Stomach (tissue), 9 donors: ENCODE results near the gene C16orf90. TPM values are rescaled to one million over a fixed set of nuclear protein-coding genes. Genes with fewer than 3 reads are reported as not detected.

Experiments used
- DNase-seq, 2 donors: peaks; one replicate each; pipeline versions ENCODE4 v3.0.0 to v3.0.0-alpha.2; 2013 to 2019
- H3K27ac ChIP-seq, 5 donors: fragments of 200-600 bp in 4 of 5; sonication (generic) in 4 of 5; one replicate each; pipeline ENCODE4 v1.5.1; 2013 to 2019; ENCODE audit warnings: mild to moderate bottlenecking in 1 of 5, moderate library complexity in 1 of 5
- H3K27me3 ChIP-seq, 3 donors: fragments of 200-600 bp; sonication (generic); one replicate each; pipeline ENCODE4 v1.5.1; 2017 to 2019; ENCODE audit warnings: mixed run types in 1 of 3
- H3K36me3 ChIP-seq, 4 donors: fragments of 200-600 bp; sonication (generic); 1 replicate in 3 of 4; 2 replicates in 1 of 4; pipeline ENCODE4 v1.5.1; 2016 to 2019
- H3K4me1 ChIP-seq, 4 donors: fragments of 200-600 bp; sonication (generic); one replicate each; pipeline ENCODE4 v1.5.1; 2016 to 2019
- H3K4me3 ChIP-seq, 4 donors: fragments of 200-600 bp; sonication (generic) in 3 of 4; one replicate each; pipeline ENCODE4 v1.5.1; 2016 to 2019; ENCODE audit warnings: mild to moderate bottlenecking in 1 of 4
- H3K9me3 ChIP-seq, 4 donors: fragments of 200-600 bp; sonication (generic); one replicate each; pipeline ENCODE4 v1.5.1; 2016 to 2019
- CTCF ChIP-seq, 7 experiments: fragments of 450-650 bp in 4 of 7; fragments of 200-600 bp in 3 of 7; sonication (generic) in 3 of 7; IDR thresholded peaks; one replicate each; pipeline ENCODE4 v1.5.1; 2016 to 2019; ENCODE audit warnings: antibody characterized with exemption in 7 of 7, control low read depth in 2 of 7, mild to moderate bottlenecking in 1 of 7
- EP300 ChIP-seq: sonication (generic); formaldehyde crosslinking; IDR thresholded peaks from one replicate; pipeline ENCODE4 v1.6.1; 2017; ENCODE audit warnings: antibody characterized with exemption
- POLR2A ChIP-seq, 4 donors: fragments of 450-650 bp; IDR thresholded peaks; one replicate each; pipeline ENCODE4 v1.6.1; 2016; ENCODE audit warnings: antibody characterized with exemption in 4 of 4, control low read depth in 2 of 4, mild to moderate bottlenecking in 1 of 4, moderate library complexity in 1 of 4
- POLR2AphosphoS5 ChIP-seq, 3 donors: sonication (generic); formaldehyde crosslinking; IDR thresholded peaks; one replicate each; pipeline ENCODE4 v1.6.1; 2016; ENCODE audit warnings: antibody characterized with exemption in 3 of 3
- WGBS, 5 donors: extraction: QIAGEN DNeasy Blood & Tissue Kit in 3 of 5; methylation state at CpG; one replicate each; pipeline versions ENCODE4 v1.1.5 to v1.1.7; 2013 to 2018; 5-methylcytosine and 5-hydroxymethylcytosine counted together
- intact Hi-C: fragments of 100-400 bp; cut with DNase I; formaldehyde crosslinking; loops from one replicate; pipeline ENCODE4 v1.15.1; 2023; ENCODE audit warnings: low total_unique reads
- polyA plus RNA-seq, 3 donors: library from polyadenylated mRNA; stranded (reverse); fragments of 200-250 nt; gene quantifications; one replicate each; pipeline ENCODE4 v1.2.3, GENCODE V29; 2013
- total RNA-seq, 5 donors: library from RNA; depleted of rRNA; stranded (reverse); fragments of >200 nt; gene quantifications; one replicate each; pipeline versions ENCODE4 v1.1.0 to v1.2.3, GENCODE V29; 2014 to 2016
- donor health status: healthy with polysubstance abuse.
- donor health status: Bipolar disorder and iron deficiency.
- donor health status: healthy.

C16orf90 gene
- total and polyA plus RNA-seq, 8 donors, result not detected

DNA sequence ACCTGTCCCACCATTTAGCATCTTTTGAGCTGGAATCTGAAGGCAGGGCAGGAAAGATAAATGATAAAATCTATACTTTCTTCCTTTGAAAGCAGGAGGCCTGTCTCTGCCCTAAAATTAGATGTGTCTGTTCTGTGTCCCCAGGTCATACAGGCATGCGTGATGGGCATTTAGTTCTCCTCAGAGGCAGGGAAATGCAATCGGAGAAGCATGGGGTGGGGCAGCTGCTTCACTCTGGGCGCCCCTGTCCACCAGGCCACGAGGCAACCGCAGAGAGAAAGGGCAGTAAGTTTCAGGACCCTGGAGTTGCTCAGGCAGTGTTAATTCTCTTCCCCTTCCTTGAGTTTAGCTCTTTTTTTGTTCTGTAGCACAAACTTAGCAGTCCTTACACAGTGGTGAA, 30.7 kb upstream of the C16orf90 start:
- DNase-seq, result no peak
- H3K27me3 ChIP-seq, result no peaks in the 10 kb centered on the region
- no peaks in the 10 kb centered on the region for H3K9me3 ChIP-seq
- intact Hi-C loops, result no loop called here
- no peak for TF ChIP-seq CTCF (IDR thresholded peaks at IDR 0.05)
- TF ChIP-seq POLR2AphosphoS5 (IDR thresholded peaks at IDR 0.05), result no peak
- no peak for TF ChIP-seq EP300
- no peak for TF ChIP-seq POLR2A (IDR thresholded peaks at IDR 0.05)
- H3K27ac ChIP-seq, result no peak overlapping the region
- 88 to 95% (median 92%) methylated on average over 5 of the region's 5 CpGs for WGBS, 5 donors
- no peaks in the 10 kb centered on the region for H3K4me1 ChIP-seq
- H3K4me3 ChIP-seq, result no peak overlapping the region
- peaks cover 31 to 89% (median 81%) of the 10 kb centered on the region in 4 donors for H3K36me3 ChIP-seq

DNA sequence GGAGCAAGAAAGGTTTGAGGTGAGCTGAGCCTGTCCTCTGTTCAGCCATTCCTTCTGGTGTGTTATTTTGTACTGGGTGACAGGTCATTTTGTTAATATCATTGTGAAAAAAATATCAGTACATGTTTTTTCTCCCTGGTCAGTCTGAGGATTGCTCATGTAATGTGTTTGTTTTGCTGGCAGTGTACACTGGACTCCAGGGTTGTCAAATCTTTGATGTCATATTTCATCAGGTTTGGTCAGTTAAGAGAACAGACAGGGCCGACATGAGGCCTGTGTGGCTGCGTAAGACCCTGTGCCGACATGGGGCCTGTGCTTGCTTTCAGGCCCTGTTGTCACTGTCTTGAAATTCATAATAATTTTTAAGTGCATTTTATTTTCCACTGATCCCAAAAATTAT, 28.0 kb upstream of the C16orf90 start:
- TF ChIP-seq POLR2A (IDR thresholded peaks at IDR 0.05) (no peak), POLR2AphosphoS5 (IDR thresholded peaks at IDR 0.05) (no peak), CTCF (IDR thresholded peaks at IDR 0.05) (no peak), EP300 (no peak)
- WGBS, 5 donors, result 90 to 100% (median 97%) methylated on average over 3 of the region's 3 CpGs
- H3K36me3 ChIP-seq, result peaks cover 21 to 96% (median 91%) of the 10 kb centered on the region in 4 donors
- no peak for DNase-seq
- intact Hi-C loops, result no loop called here
- no peak overlapping the region for H3K27ac ChIP-seq
- H3K27me3 ChIP-seq, result no peaks in the 10 kb centered on the region
- H3K4me3 ChIP-seq, result no peak overlapping the region
- H3K9me3 ChIP-seq, result no peaks in the 10 kb centered on the region
- no peaks in the 10 kb centered on the region for H3K4me1 ChIP-seq

DNA sequence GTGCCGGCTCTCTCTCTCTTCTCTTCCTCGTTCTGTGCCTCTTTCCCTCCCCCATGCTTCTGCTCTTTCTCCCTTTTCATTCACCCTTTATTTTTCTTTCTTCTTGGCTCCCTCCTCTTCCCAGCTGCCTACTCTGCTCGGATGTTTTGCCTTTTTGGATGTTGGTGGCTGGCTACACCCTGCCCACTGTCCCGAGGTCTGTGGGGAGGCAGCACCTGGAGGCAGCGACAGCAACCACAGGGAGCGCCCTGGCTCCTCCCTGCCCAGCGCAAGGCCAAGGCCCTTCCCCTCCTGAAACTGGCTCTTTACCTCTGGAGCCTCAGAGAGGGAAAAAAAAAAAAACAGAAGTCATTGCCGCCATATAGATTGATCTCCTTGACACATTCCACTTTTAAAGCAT, 25.6 kb upstream of the C16orf90 start:
- intact Hi-C loops, result no loop called here
- H3K36me3 ChIP-seq, result peaks cover 31 to 100% (median 96%) of the 10 kb centered on the region in 4 donors
- no peak for TF ChIP-seq CTCF (IDR thresholded peaks at IDR 0.05)
- TF ChIP-seq POLR2AphosphoS5 (IDR thresholded peaks at IDR 0.05), result no peak
- no peak for TF ChIP-seq EP300
- TF ChIP-seq POLR2A (IDR thresholded peaks at IDR 0.05), result no peak
- H3K27me3 ChIP-seq, result no peaks in the 10 kb centered on the region
- no peaks in the 10 kb centered on the region for H3K9me3 ChIP-seq
- H3K4me1 ChIP-seq, result no peaks in the 10 kb centered on the region
- WGBS, 5 donors, result 68 to 85% (median 78%) methylated on average over 8 of the region's 8 CpGs
- no peak overlapping the region for H3K4me3 ChIP-seq
- H3K27ac ChIP-seq, result peak overlapping the region in 3 of 5 donors; percentile 41 to 73 (median 53)
- no peak for DNase-seq

GRCh38 chr16:3520413-3520812, 25.1 kb upstream of the C16orf90 start:
- 72 to 93% (median 83%) methylated on average over 4 of the region's 4 CpGs for WGBS, 5 donors
- Histone ChIP-seq H3K36me3 (peaks cover 30 to 100% (median 96%) of the 10 kb centered on the region in 4 donors), H3K27me3 (no peaks in the 10 kb centered on the region), H3K4me1 (no peaks in the 10 kb centered on the region), H3K27ac (peak overlapping the region in 3 of 5 donors; percentile 41 to 73 (median 53)), H3K9me3 (no peaks in the 10 kb centered on the region), H3K4me3 (no peak overlapping the region)
- TF ChIP-seq POLR2A (IDR thresholded peaks at IDR 0.05) (no peak), EP300 (no peak), CTCF (IDR thresholded peaks at IDR 0.05) (no peak), POLR2AphosphoS5 (IDR thresholded peaks at IDR 0.05) (no peak)
- intact Hi-C loops, result no loop called here
- peak in 1 of 2 donors; percentile 76 for DNase-seq
